Thoracic aorta (tissue), 2 donors: ENCODE results near the gene LIMCH1. TPM values are rescaled to one million over a fixed set of nuclear protein-coding genes. Genes with fewer than 3 reads are reported as not detected.

ENCODE experiments used
- ATAC-seq: fragments of 150-250 bp; one replicate; pipeline ENCODE4 v1.8.0; 2017; ENCODE audit warnings: low read depth; ENCODE audit not compliant: insufficient number of reproducible peaks, low FRiP score
- DNase-seq: peaks from one replicate; pipeline ENCODE4 v3.0.0-alpha.2; 2020; ENCODE audit warnings: low spot score
- H3K27ac ChIP-seq, 2 donors: fragments of 200-600 bp; sonication (generic); 1 replicate in 1 of 2; 2 replicates in 1 of 2; pipeline ENCODE4 v1.5.1; 2016; ENCODE audit warnings: mild to moderate bottlenecking in 2 of 2, moderate library complexity in 2 of 2
- H3K27me3 ChIP-seq: fragments of 200-600 bp; sonication (generic); replicated peaks from 2 replicates; pipeline ENCODE4 v1.6.0; 2016; ENCODE audit warnings: mild to moderate bottlenecking; ENCODE audit not compliant: insufficient read depth
- H3K36me3 ChIP-seq: fragments of 200-600 bp; sonication (generic); one replicate; pipeline ENCODE4 v1.5.1; 2016
- H3K4me1 ChIP-seq, 2 donors: fragments of 200-600 bp; sonication (generic); 1 replicate in 1 of 2; 2 replicates in 1 of 2; pipeline versions ENCODE4 v1.5.1 to v1.6.0; 2016; ENCODE audit warnings: low read depth in 2 of 2, mild to moderate bottlenecking in 1 of 2; ENCODE audit not compliant: control insufficient read depth in 1 of 2
- H3K4me3 ChIP-seq: fragments of 200-600 bp; sonication (generic); 2 replicates; pipeline ENCODE4 v1.5.1; 2016; ENCODE audit warnings: mild to moderate bottlenecking
- H3K9me3 ChIP-seq: fragments of 200-600 bp; sonication (generic); 2 replicates; pipeline ENCODE4 v1.5.1; 2016
- CTCF ChIP-seq: fragments of 200-600 bp; sonication (generic); IDR thresholded peaks from one replicate; pipeline ENCODE4 v1.5.1; 2019; ENCODE audit warnings: antibody characterized with exemption
- total RNA-seq, 2 donors: library from RNA; depleted of rRNA; stranded (reverse); fragments of >200 nt; gene quantifications; one replicate each; pipeline versions ENCODE4 v1.1.0 to v1.2.3, GENCODE V29; 2016

Gene LIMCH1
- total RNA-seq, 2 donors from 2014 or later = 95.3 to 158 TPM

- Histone ChIP-seq H3K9me3 (no peaks in the 10 kb centered on the region), H3K27me3 (no peaks in the 10 kb centered on the region), H3K36me3 (no peaks in the 10 kb centered on the region), H3K4me1 (peaks cover 23 to 68% of the 10 kb centered on the region in 2 donors), H3K27ac (no peak overlapping the region), H3K4me3 (no peak overlapping the region)
- no peak for TF ChIP-seq CTCF
- DNase-seq = no peak
- no peak for ATAC-seq
Measured at GRCh38 chr4:41598580-41598979, 60.6 kb downstream of the LIMCH1 start.

- H3K9me3 ChIP-seq = no peaks in the 10 kb centered on the region
- TF ChIP-seq CTCF = no peak
- no peak for ATAC-seq
Measured at GRCh38 chr4:41599192-41599786, 61.3 kb downstream of the LIMCH1 start.

GRCh38 chr4:41600243-41600912, 62.4 kb downstream of the LIMCH1 start:
- ATAC-seq (no peak), DNase-seq (no peak)
- no peaks in the 10 kb centered on the region for H3K27me3 ChIP-seq
- no peaks in the 10 kb centered on the region for H3K36me3 ChIP-seq
- H3K4me3 ChIP-seq = no peak overlapping the region
- peaks cover 22 to 58% of the 10 kb centered on the region in 2 donors for H3K4me1 ChIP-seq
- H3K9me3 ChIP-seq = no peaks in the 10 kb centered on the region
- no peak overlapping the region for H3K27ac ChIP-seq
- no peak for TF ChIP-seq CTCF

More at GRCh38 chr4:41599192-41599786, 61.3 kb downstream of the LIMCH1 start:
- DNase-seq = no peak
- no peak overlapping the region for H3K27ac ChIP-seq
- H3K36me3 ChIP-seq = no peaks in the 10 kb centered on the region
- no peaks in the 10 kb centered on the region for H3K27me3 ChIP-seq
- H3K4me3 ChIP-seq = no peak overlapping the region
- peaks cover 25 to 69% of the 10 kb centered on the region in 2 donors for H3K4me1 ChIP-seq

- H3K4me1 ChIP-seq = peaks cover 22 to 52% of the 10 kb centered on the region in 2 donors
- TF ChIP-seq CTCF = no peak
- no peaks in the 10 kb centered on the region for H3K9me3 ChIP-seq
Measured at GRCh38 chr4:41601025-41601424, 63.1 kb downstream of the LIMCH1 start.

GRCh38 chr4:41602113-41602512, 64.2 kb downstream of the LIMCH1 start:
- Histone ChIP-seq H3K9me3 (no peaks in the 10 kb centered on the region), H3K4me3 (no peak overlapping the region), H3K27me3 (no peaks in the 10 kb centered on the region), H3K4me1 (peaks cover 22 to 53% of the 10 kb centered on the region in 2 donors), H3K36me3 (no peaks in the 10 kb centered on the region), H3K27ac (no peak overlapping the region)
- DNase-seq (no peak), ATAC-seq (no peak)
- TF ChIP-seq CTCF = no peak

More at GRCh38 chr4:41601025-41601424, 63.1 kb downstream of the LIMCH1 start:
- no peak overlapping the region for H3K27ac ChIP-seq
- ATAC-seq (no peak), DNase-seq (no peak)
- H3K27me3 ChIP-seq = no peaks in the 10 kb centered on the region
- no peaks in the 10 kb centered on the region for H3K36me3 ChIP-seq
- H3K4me3 ChIP-seq = no peak overlapping the region
